SK-N-SH (cell line): ENCODE measurements around the gene NUDT14. TPM values are rescaled to one million over a fixed set of nuclear protein-coding genes. Genes with fewer than 3 reads are reported as not detected.

Experiments used
- CTCF ChIA-PET: fragments of 300-600, 350-600 bp; formaldehyde crosslinking; extraction: SDS; loops from one replicate; lab custom pipeline; 2021; lab: Yijun Ruan, JAX
- POLR2A ChIA-PET: fragments of 350-600 bp; sonication (Branson Sonifier 250); formaldehyde crosslinking; extraction: SDS; loops from one replicate; lab custom pipeline; 2020; ENCODE audit warnings: antibody characterized with exemption, inconsistent platforms; lab: Yijun Ruan, JAX
- DNase-seq: peaks from one replicate; pipeline ENCODE4 v3.0.0; 2012
- H2AFZ ChIP-seq: fragments of 200-600 bp; sonication (generic); 2 replicates; pipeline ENCODE4 v1.8.1; 2016; ENCODE audit warnings: antibody characterized with exemption, mild to moderate bottlenecking, low read depth
- H3F3A ChIP-seq: fragments of 200-600 bp; sonication (generic); replicated peaks from 2 replicates; pipeline ENCODE3; 2016; ENCODE audit warnings: antibody characterized with exemption, mild to moderate bottlenecking; ENCODE audit not compliant: insufficient read depth
- H3K27ac ChIP-seq, 2 experiments: fragments of 200-500 bp in 1 of 2; fragments of 200-600 bp in 1 of 2; sonication (Bioruptor generic) in 1 of 2; sonication (generic), shearing (Covaris generic) in 1 of 2; 2 replicates each; pipeline versions ENCODE4 v1.5.1 to v1.6.1; 2014 to 2016; ENCODE audit warnings: low read depth in 2 of 2, inconsistent platforms in 1 of 2, low read length in 1 of 2, mild to moderate bottlenecking in 1 of 2, mixed read lengths in 1 of 2
- H3K27me3 ChIP-seq: fragments of 200-600 bp; sonication (generic), shearing (Covaris generic); 2 replicates; pipeline ENCODE4 v1.6.1; 2016; ENCODE audit warnings: mixed run types; ENCODE audit not compliant: insufficient read depth
- H3K36me3 ChIP-seq, 2 experiments: fragments of 200-500 bp in 1 of 2; fragments of 200-600 bp in 1 of 2; sonication (Bioruptor generic) in 1 of 2; sonication (generic) in 1 of 2; replicated peaks in 1 of 2; 2 replicates each; pipeline versions ENCODE3 to v1.5.1; 2014 to 2016; ENCODE audit warnings: low read length in 1 of 2, mild to moderate bottlenecking in 1 of 2; ENCODE audit not compliant: insufficient read depth in 2 of 2, control insufficient read depth in 1 of 2
- H3K4me1 ChIP-seq, 2 experiments: fragments of 200-500 bp in 1 of 2; fragments of 200-600 bp in 1 of 2; sonication (Bioruptor generic) in 1 of 2; sonication (generic), shearing (Covaris generic) in 1 of 2; 2 replicates each; pipeline versions ENCODE4 v1.5.1 to v1.6.1; 2014 to 2016; ENCODE audit warnings: low read depth in 1 of 2, low read length in 1 of 2, mixed run types in 1 of 2; ENCODE audit not compliant: insufficient read depth in 2 of 2, control insufficient read depth in 1 of 2
- H3K4me2 ChIP-seq: fragments of 200-600 bp; sonication (generic), shearing (Covaris generic); 2 replicates; pipeline ENCODE4 v1.6.1; 2017; ENCODE audit warnings: mixed run types
- H3K4me3 ChIP-seq, 2 experiments: fragments of 200-500 bp in 1 of 2; fragments of 200-600 bp in 1 of 2; sonication (Bioruptor generic) in 1 of 2; sonication (generic), shearing (Covaris generic) in 1 of 2; 2 replicates each; pipeline versions ENCODE4 v1.5.1 to v1.8.1; 2014 to 2016; ENCODE audit warnings: low read depth in 2 of 2, inconsistent platforms in 1 of 2, low read length in 1 of 2, mild to moderate bottlenecking in 1 of 2, mixed read lengths in 1 of 2, moderate library complexity in 1 of 2
- H3K79me2 ChIP-seq: fragments of 200-600 bp; sonication (generic); 2 replicates; pipeline ENCODE4 v1.8.1; 2017; ENCODE audit warnings: mild to moderate bottlenecking; ENCODE audit not compliant: insufficient read depth
- H3K9ac ChIP-seq: fragments of 200-600 bp; sonication (generic); 2 replicates; pipeline ENCODE4 v1.6.1; 2017; ENCODE audit warnings: mixed run types
- H3K9me2 ChIP-seq: fragments of 200-600 bp; sonication (generic); 2 replicates; pipeline ENCODE4 v1.6.1; 2017; ENCODE audit warnings: mixed run types
- H3K9me3 ChIP-seq: fragments of 200-600 bp; sonication (generic); 2 replicates; pipeline ENCODE4 v1.6.1; 2017; ENCODE audit warnings: mixed run types, mild to moderate bottlenecking, moderate library complexity
- H4K20me1 ChIP-seq: fragments of 200-600 bp; sonication (generic); 2 replicates; pipeline ENCODE4 v1.6.1; 2017; ENCODE audit warnings: mild to moderate bottlenecking, mixed run types; ENCODE audit not compliant: insufficient read depth
- CHD2 ChIP-seq: fragments of 150-350 bp; IDR thresholded peaks from 2 replicates; pipeline ENCODE4 v1.6.1; 2018; ENCODE audit warnings: low read length; ENCODE audit not compliant: partially characterized antibody
- ELF1 ChIP-seq: IDR thresholded peaks from 2 replicates; pipeline ENCODE4 v1.4.0; 2012
- EP300 ChIP-seq, 2 experiments: IDR thresholded peaks; 2 replicates each; pipeline versions ENCODE4 v1.4.0 to v1.6.1; 2012; ENCODE audit warnings: borderline replicate concordance in 1 of 2, low read depth in 1 of 2, low read length in 1 of 2
- FOSL2 ChIP-seq: IDR thresholded peaks from 2 replicates; pipeline ENCODE4 v1.4.0; 2012; ENCODE audit warnings: low read depth, mild to moderate bottlenecking, moderate library complexity, borderline replicate concordance
- FOXJ3 ChIP-seq: sonication (generic); formaldehyde crosslinking; IDR thresholded peaks from 2 replicates; pipeline ENCODE4 v1.5.1; 2020; ENCODE audit warnings: mild to moderate bottlenecking, missing genetic modification reagents
- FOXM1 ChIP-seq: IDR thresholded peaks from 2 replicates; pipeline ENCODE4 v1.4.0; 2012; ENCODE audit warnings: low read depth, mild to moderate bottlenecking
- JUND ChIP-seq: IDR thresholded peaks from 2 replicates; pipeline ENCODE4 v1.4.0; 2012
- MEF2A ChIP-seq: IDR thresholded peaks from 2 replicates; pipeline ENCODE4 v1.4.0; 2012; ENCODE audit warnings: low read depth, borderline replicate concordance
- NFIC ChIP-seq: IDR thresholded peaks from 2 replicates; pipeline ENCODE4 v1.4.0; 2012; ENCODE audit warnings: borderline replicate concordance
- POLR2AphosphoS5 ChIP-seq: IDR thresholded peaks from 2 replicates; pipeline ENCODE4 v1.6.1; 2012; ENCODE audit warnings: low read depth, low read length
- RAD21 ChIP-seq: IDR thresholded peaks from 2 replicates; pipeline ENCODE4 v1.6.1; 2012; ENCODE audit warnings: mild to moderate bottlenecking, low read length
- RCOR1 ChIP-seq: fragments of 150-350 bp; IDR thresholded peaks from 2 replicates; pipeline ENCODE4 v1.6.1; 2017; ENCODE audit warnings: antibody characterized with exemption, low read length
- RXRA ChIP-seq: IDR thresholded peaks from 2 replicates; pipeline ENCODE4 v1.4.0; 2012; ENCODE audit warnings: low read depth, mild to moderate bottlenecking, borderline replicate concordance
- SIN3A ChIP-seq: IDR thresholded peaks from 2 replicates; pipeline ENCODE4 v1.6.1; 2012; ENCODE audit warnings: low read depth, mild to moderate bottlenecking, low read length, moderate library complexity, borderline replicate concordance
- SMC3 ChIP-seq: IDR thresholded peaks from 2 replicates; pipeline ENCODE4 v1.6.1; 2012; ENCODE audit warnings: low read depth, low read length, improper control_type of control experiment
- TCF12 ChIP-seq: IDR thresholded peaks from 2 replicates; pipeline ENCODE4 v1.4.0; 2012
- TEAD4 ChIP-seq: IDR thresholded peaks from 2 replicates; pipeline ENCODE4 v1.4.0; 2012; ENCODE audit warnings: mild to moderate bottlenecking, borderline replicate concordance; ENCODE audit not compliant: insufficient read depth
- YY1 ChIP-seq: IDR thresholded peaks from 2 replicates; pipeline ENCODE4 v1.4.0; 2012; ENCODE audit warnings: low read depth, mild to moderate bottlenecking
- WGBS: methylation state at CpG from one replicate; pipeline ENCODE4 v1.1.6; 2017; ENCODE audit warnings: low lambda C conversion rate; 5-methylcytosine and 5-hydroxymethylcytosine counted together
- polyA plus RNA-seq, 3 experiments: library from polyadenylated mRNA; depleted of rRNA; stranded (reverse); fragments of >200 nt; gene quantifications; 2 replicates each; pipeline ENCODE4 v1.2.3, GENCODE V29; 2012
- TF ChIP-seq, protein P1 (sequence below): IDR thresholded peaks from 2 replicates; pipeline ENCODE4 v1.4.0; 2012; ENCODE audit warnings: low read depth, borderline replicate concordance
- TF ChIP-seq, protein P2 (sequence below): fragments of 200-600 bp; sonication (generic); IDR thresholded peaks from 2 replicates; pipeline ENCODE4 v1.6.1; 2017; ENCODE audit warnings: antibody characterized with exemption, mild to moderate bottlenecking, moderate library complexity
- TF ChIP-seq, protein P3 (sequence below): IDR thresholded peaks from 2 replicates; pipeline ENCODE4; 2012
- TF ChIP-seq, protein P4 (sequence below): fragments of 150-350 bp; IDR thresholded peaks from 2 replicates; pipeline ENCODE4 v1.6.1; 2016; ENCODE audit warnings: mild to moderate bottlenecking, low read depth, low read length

Gene NUDT14
- polyA plus RNA-seq, 1 of the 3 experiments (the other 2 are of a cell fraction) = 18.4 TPM

DNA sequence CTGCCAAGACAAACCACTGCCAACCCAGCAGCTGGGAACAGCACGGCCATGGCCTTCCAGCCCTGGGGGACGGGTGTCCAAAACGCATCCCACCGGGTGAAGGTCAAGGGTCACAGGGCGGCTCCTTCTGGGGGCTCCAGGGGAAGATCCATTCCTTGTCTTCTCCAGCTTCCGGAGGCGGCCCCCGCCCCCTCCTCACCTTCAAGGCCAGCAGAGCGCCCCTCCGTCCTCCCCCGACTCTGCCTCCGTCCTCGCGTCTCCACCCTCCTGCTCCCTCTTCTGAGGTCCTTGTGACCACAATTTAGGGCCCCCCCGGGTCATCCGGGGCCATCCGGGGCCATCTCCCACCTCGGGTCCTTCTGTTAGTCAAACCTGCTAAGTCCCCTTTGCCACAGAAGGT is 3.9 kb upstream of the NUDT14 start:
- ChIA-PET CTCF (interaction anchor here (1.5 to 1.7 kb wide), 2 partner anchors 16 to 95 kb away, joined by 3 to 4 read pairs; no protein-coding TSS in a partner anchor), POLR2A (interaction anchor here (1.0 kb wide), 1 partner anchor 9 kb away, joined by 5 read pairs; no protein-coding TSS in a partner anchor)
- no peak for TF ChIP-seq JUND
- TF ChIP-seq, protein P1, sequence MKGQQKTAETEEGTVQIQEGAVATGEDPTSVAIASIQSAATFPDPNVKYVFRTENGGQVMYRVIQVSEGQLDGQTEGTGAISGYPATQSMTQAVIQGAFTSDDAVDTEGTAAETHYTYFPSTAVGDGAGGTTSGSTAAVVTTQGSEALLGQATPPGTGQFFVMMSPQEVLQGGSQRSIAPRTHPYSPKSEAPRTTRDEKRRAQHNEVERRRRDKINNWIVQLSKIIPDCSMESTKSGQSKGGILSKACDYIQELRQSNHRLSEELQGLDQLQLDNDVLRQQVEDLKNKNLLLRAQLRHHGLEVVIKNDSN = no peak
- TF ChIP-seq NFIC = no peak
- no peak for TF ChIP-seq TCF12
- TF ChIP-seq POLR2AphosphoS5 = no peak
- TF ChIP-seq YY1 = no peak
- TF ChIP-seq SMC3 = no peak
- no peak for TF ChIP-seq TEAD4
- no peak for TF ChIP-seq ELF1
- no peak for TF ChIP-seq SIN3A
- TF ChIP-seq FOXJ3 (CRISPR knock-in tag) = no peak
- TF ChIP-seq, protein P2, sequence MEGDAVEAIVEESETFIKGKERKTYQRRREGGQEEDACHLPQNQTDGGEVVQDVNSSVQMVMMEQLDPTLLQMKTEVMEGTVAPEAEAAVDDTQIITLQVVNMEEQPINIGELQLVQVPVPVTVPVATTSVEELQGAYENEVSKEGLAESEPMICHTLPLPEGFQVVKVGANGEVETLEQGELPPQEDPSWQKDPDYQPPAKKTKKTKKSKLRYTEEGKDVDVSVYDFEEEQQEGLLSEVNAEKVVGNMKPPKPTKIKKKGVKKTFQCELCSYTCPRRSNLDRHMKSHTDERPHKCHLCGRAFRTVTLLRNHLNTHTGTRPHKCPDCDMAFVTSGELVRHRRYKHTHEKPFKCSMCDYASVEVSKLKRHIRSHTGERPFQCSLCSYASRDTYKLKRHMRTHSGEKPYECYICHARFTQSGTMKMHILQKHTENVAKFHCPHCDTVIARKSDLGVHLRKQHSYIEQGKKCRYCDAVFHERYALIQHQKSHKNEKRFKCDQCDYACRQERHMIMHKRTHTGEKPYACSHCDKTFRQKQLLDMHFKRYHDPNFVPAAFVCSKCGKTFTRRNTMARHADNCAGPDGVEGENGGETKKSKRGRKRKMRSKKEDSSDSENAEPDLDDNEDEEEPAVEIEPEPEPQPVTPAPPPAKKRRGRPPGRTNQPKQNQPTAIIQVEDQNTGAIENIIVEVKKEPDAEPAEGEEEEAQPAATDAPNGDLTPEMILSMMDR = no peak
- TF ChIP-seq, protein P3, sequence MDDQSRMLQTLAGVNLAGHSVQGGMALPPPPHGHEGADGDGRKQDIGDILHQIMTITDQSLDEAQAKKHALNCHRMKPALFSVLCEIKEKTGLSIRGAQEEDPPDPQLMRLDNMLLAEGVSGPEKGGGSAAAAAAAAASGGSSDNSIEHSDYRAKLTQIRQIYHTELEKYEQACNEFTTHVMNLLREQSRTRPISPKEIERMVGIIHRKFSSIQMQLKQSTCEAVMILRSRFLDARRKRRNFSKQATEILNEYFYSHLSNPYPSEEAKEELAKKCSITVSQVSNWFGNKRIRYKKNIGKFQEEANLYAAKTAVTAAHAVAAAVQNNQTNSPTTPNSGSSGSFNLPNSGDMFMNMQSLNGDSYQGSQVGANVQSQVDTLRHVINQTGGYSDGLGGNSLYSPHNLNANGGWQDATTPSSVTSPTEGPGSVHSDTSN = no peak
- no peak for TF ChIP-seq EP300 (IDR thresholded peaks at IDR 0.05; ENCODE audit: borderline replicate concordance in 1 of 2, low read depth in 1 of 2, low read length in 1 of 2)
- TF ChIP-seq RAD21 = no peak
- H3K36me3 ChIP-seq = no peaks in the 10 kb centered on the region
- WGBS = 63% methylated on average over 13 of the region's 18 CpGs
- H3F3A ChIP-seq = peaks cover 7% of the 10 kb centered on the region
- H4K20me1 ChIP-seq = no peaks in the 10 kb centered on the region
- H3K4me3 ChIP-seq = no peak overlapping the region
- no peak overlapping the region for H3K4me2 ChIP-seq
- H3K27me3 ChIP-seq = no peaks in the 10 kb centered on the region
- H3K9ac ChIP-seq = no peak overlapping the region
- DNase-seq = no peak
- H3K4me1 ChIP-seq = peaks cover 0 to 8% of the 10 kb centered on the region in 2 experiments; a peak in 2 of 4 replicates
- H2AFZ ChIP-seq = no peak overlapping the region
- no peaks in the 10 kb centered on the region for H3K9me3 ChIP-seq
- H3K27ac ChIP-seq = no peak overlapping the region
- no peaks in the 10 kb centered on the region for H3K79me2 ChIP-seq
- H3K9me2 ChIP-seq = no peaks in the 10 kb centered on the region

- TF ChIP-seq, protein P1 = no peak
- TF ChIP-seq RXRA (no peak), CHD2 (no peak), MEF2A (no peak), FOXM1 (no peak), RCOR1 (no peak), SMC3 (no peak), FOSL2 (no peak)
- TF ChIP-seq, protein P4, sequence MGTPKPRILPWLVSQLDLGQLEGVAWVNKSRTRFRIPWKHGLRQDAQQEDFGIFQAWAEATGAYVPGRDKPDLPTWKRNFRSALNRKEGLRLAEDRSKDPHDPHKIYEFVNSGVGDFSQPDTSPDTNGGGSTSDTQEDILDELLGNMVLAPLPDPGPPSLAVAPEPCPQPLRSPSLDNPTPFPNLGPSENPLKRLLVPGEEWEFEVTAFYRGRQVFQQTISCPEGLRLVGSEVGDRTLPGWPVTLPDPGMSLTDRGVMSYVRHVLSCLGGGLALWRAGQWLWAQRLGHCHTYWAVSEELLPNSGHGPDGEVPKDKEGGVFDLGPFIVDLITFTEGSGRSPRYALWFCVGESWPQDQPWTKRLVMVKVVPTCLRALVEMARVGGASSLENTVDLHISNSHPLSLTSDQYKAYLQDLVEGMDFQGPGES = no peak
These were observed 3.3 kb upstream of the NUDT14 start for GRCh38 chr14:105184461-105184860.

More at GRCh38 chr14:105184461-105184860, 3.3 kb upstream of the NUDT14 start:
- H3K27me3 ChIP-seq = no peaks in the 10 kb centered on the region
- no peak overlapping the region for H2AFZ ChIP-seq
- peaks cover 7% of the 10 kb centered on the region for H3F3A ChIP-seq
- H3K9ac ChIP-seq = no peak overlapping the region
- H3K27ac ChIP-seq = no peak overlapping the region
- H3K4me2 ChIP-seq = no peak overlapping the region
- POLR2A ChIA-PET = interaction anchor here (1.0 kb wide), 1 partner anchor 10 kb away, joined by 5 read pairs; no protein-coding TSS in a partner anchor
- CTCF ChIA-PET = interaction anchor here (1.5 to 1.7 kb wide), 2 partner anchors 16 to 94 kb away, joined by 3 to 4 read pairs; no protein-coding TSS in a partner anchor
- WGBS = 53% methylated on average over 3 of the region's 9 CpGs
- DNase-seq = no peak
- no peaks in the 10 kb centered on the region for H3K9me3 ChIP-seq
- H4K20me1 ChIP-seq = no peaks in the 10 kb centered on the region
- no peak overlapping the region for H3K4me3 ChIP-seq
- H3K9me2 ChIP-seq = no peaks in the 10 kb centered on the region
- no peaks in the 10 kb centered on the region for H3K79me2 ChIP-seq
- no peaks in the 10 kb centered on the region for H3K36me3 ChIP-seq
- peaks cover 0 to 8% of the 10 kb centered on the region in 2 experiments; a peak in 2 of 4 replicates for H3K4me1 ChIP-seq
